IMR-90 (cell line): ENCODE results near the gene EMILIN2. TPM values are rescaled to one million over a fixed set of nuclear protein-coding genes. Genes with fewer than 3 reads are reported as not detected.

Source experiments
- ATAC-seq: fragments of 200-7000 bp; cut with Tn5 transposase; 2 replicates; pipeline ENCODE4 v1.9.1; 2020; ENCODE audit warnings: low read depth, mild to moderate bottlenecking, moderate library complexity
- BruUV-seq: library from RNA; stranded (reverse); fragments of 400-500 nt; replicated peaks from 2 replicates; lab custom pipeline; 2021; lab: Mats Ljungman, UMichigan
- CTCF ChIA-PET: fragments of 300-600 bp; formaldehyde crosslinking; extraction: SDS; loops from one replicate; lab custom pipeline; 2021; ENCODE audit warnings: antibody characterized with exemption; lab: Yijun Ruan, JAX
- POLR2A ChIA-PET: fragments of 300-600 bp; sonication (Branson Sonifier 250); formaldehyde crosslinking; loops from one replicate; lab custom pipeline; 2022; ENCODE audit warnings: antibody characterized with exemption; ENCODE audit not compliant: unreplicated experiment; lab: Charles Lee
- DNase-seq: peaks from one replicate; pipeline ENCODE4 v3.0.0; 2013
- H2AFZ ChIP-seq: replicated peaks from 2 replicates; pipeline ENCODE3; 2013; ENCODE audit warnings: low read length, mild to moderate bottlenecking; ENCODE audit not compliant: poor library complexity
- H2AK5ac ChIP-seq: 2 replicates; pipeline ENCODE4 v1.6.1; 2013; ENCODE audit warnings: low read depth, low read length, inconsistent platforms
- H2AK9ac ChIP-seq: replicated peaks from 2 replicates; pipeline ENCODE3; 2013; ENCODE audit warnings: mild to moderate bottlenecking, low read depth, low read length, moderate library complexity; ENCODE audit not compliant: poor library complexity
- H2BK120ac ChIP-seq: 2 replicates; pipeline ENCODE4 v1.6.1; 2013; ENCODE audit warnings: low read depth, low read length, inconsistent platforms
- H2BK15ac ChIP-seq: 3 replicates; pipeline ENCODE4 v1.6.1; 2013; ENCODE audit warnings: low read depth, low read length, inconsistent platforms
- H2BK20ac ChIP-seq: 2 replicates; pipeline ENCODE4 v1.6.1; 2013; ENCODE audit warnings: low read depth, mild to moderate bottlenecking, inconsistent platforms, low read length, moderate library complexity
- H2BK5ac ChIP-seq: 2 replicates; pipeline ENCODE4 v1.6.1; 2013; ENCODE audit warnings: mild to moderate bottlenecking, low read depth, low read length, inconsistent platforms; ENCODE audit not compliant: poor library complexity, severe bottlenecking
- H3K14ac ChIP-seq: replicated peaks from 2 replicates; pipeline ENCODE4 v1.6.1; 2013; ENCODE audit warnings: low read depth, low read length, inconsistent platforms
- H3K18ac ChIP-seq: 2 replicates; pipeline ENCODE4 v1.6.1; 2013; ENCODE audit warnings: low read depth, low read length, control low read depth
- H3K23ac ChIP-seq: 2 replicates; pipeline ENCODE4 v1.6.1; 2013; ENCODE audit warnings: low read depth, low read length, inconsistent platforms
- H3K27ac ChIP-seq: 2 replicates; pipeline ENCODE4 v1.5.1; 2013; ENCODE audit warnings: mild to moderate bottlenecking, control low read depth, low read length; ENCODE audit not compliant: insufficient read depth
- H3K27me3 ChIP-seq: 2 replicates; pipeline ENCODE4 v1.6.1; 2013; ENCODE audit warnings: low read length; ENCODE audit not compliant: control insufficient read depth, insufficient read depth
- H3K36me3 ChIP-seq: 2 replicates; pipeline ENCODE4 v1.6.1; 2013; ENCODE audit warnings: low read length, mixed read lengths; ENCODE audit not compliant: control insufficient read depth, insufficient read depth
- H3K4ac ChIP-seq: 2 replicates; pipeline ENCODE4 v1.6.1; 2013; ENCODE audit warnings: low read depth, low read length, inconsistent platforms
- H3K4me1 ChIP-seq: 2 replicates; pipeline ENCODE4 v1.6.1; 2013; ENCODE audit warnings: low read length, mixed read lengths; ENCODE audit not compliant: control insufficient read depth, insufficient read depth
- H3K4me2 ChIP-seq: 2 replicates; pipeline ENCODE4 v1.6.1; 2013; ENCODE audit warnings: low read depth, mild to moderate bottlenecking, control low read depth, low read length, moderate library complexity
- H3K4me3 ChIP-seq: 2 replicates; pipeline ENCODE4 v1.5.1; 2013; ENCODE audit warnings: low read depth, mild to moderate bottlenecking, control low read depth, low read length, moderate library complexity; ENCODE audit not compliant: insufficient read depth
- H3K56ac ChIP-seq: 2 replicates; pipeline ENCODE4 v1.6.1; 2013; ENCODE audit warnings: low read length, inconsistent platforms; ENCODE audit not compliant: insufficient read depth; ENCODE audit errors: extremely low read depth
- H3K79me1 ChIP-seq, 2 experiments: 2 replicates each; pipeline ENCODE4 v1.6.1; 2013; ENCODE audit warnings: low read length in 2 of 2, inconsistent platforms in 1 of 2, low read depth in 1 of 2
- H3K9ac ChIP-seq: 2 replicates; pipeline ENCODE4 v1.6.1; 2013; ENCODE audit warnings: low read depth, low read length, control low read depth
- H3K9me1 ChIP-seq: 2 replicates; pipeline ENCODE4 v1.6.1; 2013; ENCODE audit warnings: low read length, inconsistent platforms; ENCODE audit not compliant: insufficient read depth
- H3K9me3 ChIP-seq: 2 replicates; pipeline ENCODE4 v1.6.1; 2013; ENCODE audit warnings: low read length; ENCODE audit not compliant: control insufficient read depth, insufficient read depth
- H4K20me1 ChIP-seq: 2 replicates; pipeline ENCODE4 v1.6.1; 2013; ENCODE audit warnings: low read length, inconsistent platforms; ENCODE audit not compliant: insufficient read depth
- H4K5ac ChIP-seq: 2 replicates; pipeline ENCODE4 v1.6.1; 2013; ENCODE audit warnings: mild to moderate bottlenecking, low read depth, low read length, control low read depth
- H4K8ac ChIP-seq, 2 experiments: 2 replicates each; pipeline ENCODE4 v1.6.1; 2013; ENCODE audit warnings: low read depth in 2 of 2, low read length in 2 of 2, control low read depth in 1 of 2, inconsistent platforms in 1 of 2
- H4K91ac ChIP-seq: 2 replicates; pipeline ENCODE4 v1.6.1; 2013; ENCODE audit warnings: low read depth, low read length, inconsistent platforms; ENCODE audit not compliant: insufficient read depth
- BHLHE40 ChIP-seq: fragments of 150-350 bp; IDR thresholded peaks from 2 replicates; pipeline ENCODE4 v1.6.1; 2016; ENCODE audit warnings: mild to moderate bottlenecking, low read depth, low read length
- CEBPB ChIP-seq: IDR thresholded peaks from 2 replicates; pipeline ENCODE4 v1.6.1; 2012; ENCODE audit warnings: low read depth, low read length, improper control_type of control experiment
- CHD1 ChIP-seq: IDR thresholded peaks from 2 replicates; pipeline ENCODE4 v1.6.1; 2012; ENCODE audit warnings: low read depth, low read length, improper control_type of control experiment
- CTCF ChIP-seq: conservative IDR thresholded peaks from 2 replicates; pipeline ENCODE4 v1.5.1; 2012; ENCODE audit warnings: mild to moderate bottlenecking, low read depth, low read length, improper control_type of control experiment
- ELK1 ChIP-seq: fragments of 150-350 bp; IDR thresholded peaks from 2 replicates; pipeline ENCODE4 v1.6.1; 2016; ENCODE audit warnings: low read depth, mild to moderate bottlenecking, low read length, moderate library complexity, borderline replicate concordance
- FOS ChIP-seq: fragments of 150-350 bp; IDR thresholded peaks from 2 replicates; pipeline ENCODE4 v1.6.1; 2016; ENCODE audit warnings: low read depth, low read length
- MAFK ChIP-seq: IDR thresholded peaks from 2 replicates; pipeline ENCODE4 v1.6.1; 2012; ENCODE audit warnings: low read depth, low read length, improper control_type of control experiment
- MAZ ChIP-seq: IDR thresholded peaks from 2 replicates; pipeline ENCODE4 v1.6.1; 2012; ENCODE audit warnings: low read depth, mild to moderate bottlenecking, low read length, improper control_type of control experiment, moderate library complexity, borderline replicate concordance
- MXI1 ChIP-seq: IDR thresholded peaks from 2 replicates; pipeline ENCODE4 v1.6.1; 2012; ENCODE audit warnings: low read depth, mild to moderate bottlenecking, low read length, moderate library complexity, borderline replicate concordance
- NFE2L2 ChIP-seq: fragments of 150-350 bp; IDR thresholded peaks from 2 replicates; pipeline ENCODE4 v1.6.1; 2016; ENCODE audit warnings: low read depth, mild to moderate bottlenecking, low read length
- POLR2A ChIP-seq: IDR thresholded peaks from 2 replicates; pipeline ENCODE4 v1.6.1; 2012; ENCODE audit warnings: mild to moderate bottlenecking, low read depth, low read length
- RAD21 ChIP-seq: IDR thresholded peaks from 2 replicates; pipeline ENCODE4 v1.6.1; 2012; ENCODE audit warnings: low read length, improper control_type of control experiment
- RCOR1 ChIP-seq: IDR thresholded peaks from 2 replicates; pipeline ENCODE4 v1.6.1; 2012; ENCODE audit warnings: mild to moderate bottlenecking, low read length, improper control_type of control experiment; ENCODE audit not compliant: insufficient replicate concordance
- RFX5 ChIP-seq: IDR thresholded peaks from 2 replicates; pipeline ENCODE4 v1.8.0; 2012; ENCODE audit warnings: low read depth, mild to moderate bottlenecking, low read length, moderate library complexity
- SMC3 ChIP-seq: fragments of 150-350 bp; IDR thresholded peaks from 2 replicates; pipeline ENCODE4 v1.6.1; 2016; ENCODE audit warnings: low read depth, mild to moderate bottlenecking, antibody characterized with exemption, low read length, moderate library complexity
- USF2 ChIP-seq: fragments of 150-350 bp; IDR thresholded peaks from 2 replicates; pipeline ENCODE4 v1.6.1; 2017; ENCODE audit warnings: mild to moderate bottlenecking, antibody characterized with exemption, low read length, low read depth
- WGBS, 2 experiments: methylation state at CpG; one replicate each; pipeline versions ENCODE4 v1.1.5 to v1.1.7; 2013; ENCODE audit warnings: missing lambda C conversion rate in 2 of 2; ENCODE audit not compliant: insufficient read length in 1 of 2; ENCODE audit errors: extremely low coverage in 2 of 2; 5-methylcytosine and 5-hydroxymethylcytosine counted together
- dilution Hi-C: fragments of 300-500 bp; cut with HindIII; formaldehyde crosslinking; loops from one replicate; pipeline ENCODE4 v1.14.3; 2018; ENCODE audit warnings: low sequenced_read_pairs; ENCODE audit not compliant: unreplicated experiment
- in situ Hi-C: fragments of 300-500 bp; cut with MboI; formaldehyde crosslinking; loops from 3 replicates; pipeline ENCODE4 v1.14.3; 2019; ENCODE audit warnings: low sequenced_read_pairs, inconsistent platforms, mixed read lengths
- intact Hi-C: fragments of 100-400 bp; cut with micrococcal nuclease; formaldehyde crosslinking; loops from 2 replicates; pipeline ENCODE4 v1.10.0; 2022
- polyA plus RNA-seq, 3 experiments: library from polyadenylated mRNA; depleted of rRNA; stranded (reverse); fragments of >200 nt; gene quantifications; 2 replicates each; pipeline ENCODE4 v1.2.3, GENCODE V29; 2012; ENCODE audit warnings: low replicate concordance in 1 of 3
- total RNA-seq: library from RNA; depleted of rRNA; stranded (reverse); fragments of >200 nt; gene quantifications from 2 replicates; pipeline ENCODE4 v1.2.3, GENCODE V29; 2012

The EMILIN2 gene
- total and polyA plus RNA-seq, 2 of the 4 experiments (the other 2 are of a cell fraction), result under 0.01 to 0.14 TPM

GRCh38 chr18:2799369-2799768 is 47.4 kb upstream of the EMILIN2 start:
- H3K4me2 ChIP-seq, result no peak overlapping the region
- H4K5ac ChIP-seq, result no peak overlapping the region
- no CpG with 5 or more reads among the region's 2 CpGs for WGBS, 2 experiments
- TF ChIP-seq CEBPB (no peak), RFX5 (no peak), POLR2A (no peak), MAFK (no peak), BHLHE40 (no peak), MAZ (no peak), RCOR1 (no peak), ELK1 (no peak), CHD1 (no peak), USF2 (no peak), SMC3 (no peak), RAD21 (no peak), FOS (no peak), MXI1 (no peak), NFE2L2 (no peak), CTCF (no peak)
- no peak overlapping the region for H3K9ac ChIP-seq
- no peak overlapping the region for H4K91ac ChIP-seq
- H2BK5ac ChIP-seq, result no peak overlapping the region
- no peak overlapping the region for H3K4me3 ChIP-seq
- no peak overlapping the region for H2BK120ac ChIP-seq
- no peak overlapping the region for H3K18ac ChIP-seq
- dilution Hi-C loops (no loop called here), intact Hi-C loops (loop anchor here (5.0 kb wide), 1 partner anchor 47 kb away; no protein-coding TSS in a partner anchor), in situ Hi-C loops (no loop called here)
- POLR2A ChIA-PET, result no interaction called here
- H3K27ac ChIP-seq, result no peak overlapping the region
- no peak overlapping the region for H3K23ac ChIP-seq
- ATAC-seq (no peak), DNase-seq (no peak)
- no peaks in the 10 kb centered on the region for H3K27me3 ChIP-seq
- no peak overlapping the region for H2BK20ac ChIP-seq
- H3K14ac ChIP-seq, result no peak overlapping the region
- CTCF ChIA-PET, result no interaction called here
- no peak overlapping the region for H2AK5ac ChIP-seq
- peaks cover 8 to 10% of the 10 kb centered on the region in 2 experiments; a peak in 2 of 4 replicates for H3K79me1 ChIP-seq
- no peaks in the 10 kb centered on the region for H3K9me1 ChIP-seq
- H2BK15ac ChIP-seq, result no peak overlapping the region
- H3K36me3 ChIP-seq, result peaks cover 23% of the 10 kb centered on the region
- no peak overlapping the region for H2AK9ac ChIP-seq
- no peak overlapping the region for H2AFZ ChIP-seq
- H3K56ac ChIP-seq, result no peak overlapping the region
- no peaks in the 10 kb centered on the region for H4K20me1 ChIP-seq
- BruUV-seq, result no TSS peak
- H3K4me1 ChIP-seq, result no peaks in the 10 kb centered on the region
- H3K9me3 ChIP-seq, result no peaks in the 10 kb centered on the region
- no peak overlapping the region for H3K4ac ChIP-seq
- no peak overlapping the region for H4K8ac ChIP-seq
